OCI-LY3 (cell line): ENCODE results near the gene NUAK2.

Source experiments
- EZH2phosphoT487 ChIP-seq: fragments of 200-600 bp; shearing (Covaris generic); IDR thresholded peaks from 2 replicates; pipeline ENCODE4 v1.6.1; 2018; ENCODE audit warnings: antibody characterized with exemption, mixed run types, low read depth
- TF ChIP-seq, protein P1 (sequence below): fragments of 200-600, 300-600 bp; sonication (generic); IDR thresholded peaks from 2 replicates; pipeline ENCODE4 v1.5.1; 2014; ENCODE audit warnings: antibody characterized with exemption, low read length, low read depth

DNA sequence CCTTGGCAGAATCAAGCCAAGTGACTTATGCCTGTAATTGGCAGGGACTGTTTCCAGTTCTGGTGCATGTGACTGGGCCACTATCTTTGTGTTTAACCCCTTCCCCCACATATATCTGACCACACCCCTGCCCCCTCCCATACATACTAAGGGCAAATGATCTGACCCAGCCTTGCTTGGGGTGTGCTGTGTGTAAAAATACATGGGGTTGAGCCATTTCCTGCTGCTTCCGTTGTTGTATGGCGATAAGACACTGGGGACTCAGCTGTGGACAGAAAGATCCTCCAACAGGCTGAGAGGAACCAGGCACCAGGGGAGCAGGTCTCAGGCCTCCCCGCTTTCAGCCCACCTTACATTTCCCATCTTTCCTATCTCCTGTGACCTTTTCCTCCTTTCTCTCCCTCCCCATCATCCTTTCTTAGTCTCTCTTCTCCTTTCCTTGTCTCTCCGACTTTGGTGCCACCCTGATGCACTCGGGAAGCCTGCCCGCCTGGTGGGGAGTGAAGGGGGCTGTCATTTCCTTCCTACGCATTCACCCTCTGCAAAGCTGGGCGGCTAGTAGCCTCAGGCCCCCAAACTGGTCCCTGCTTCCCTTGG, 54.1 kb downstream of the NUAK2 start:
- TF ChIP-seq, protein P1, sequence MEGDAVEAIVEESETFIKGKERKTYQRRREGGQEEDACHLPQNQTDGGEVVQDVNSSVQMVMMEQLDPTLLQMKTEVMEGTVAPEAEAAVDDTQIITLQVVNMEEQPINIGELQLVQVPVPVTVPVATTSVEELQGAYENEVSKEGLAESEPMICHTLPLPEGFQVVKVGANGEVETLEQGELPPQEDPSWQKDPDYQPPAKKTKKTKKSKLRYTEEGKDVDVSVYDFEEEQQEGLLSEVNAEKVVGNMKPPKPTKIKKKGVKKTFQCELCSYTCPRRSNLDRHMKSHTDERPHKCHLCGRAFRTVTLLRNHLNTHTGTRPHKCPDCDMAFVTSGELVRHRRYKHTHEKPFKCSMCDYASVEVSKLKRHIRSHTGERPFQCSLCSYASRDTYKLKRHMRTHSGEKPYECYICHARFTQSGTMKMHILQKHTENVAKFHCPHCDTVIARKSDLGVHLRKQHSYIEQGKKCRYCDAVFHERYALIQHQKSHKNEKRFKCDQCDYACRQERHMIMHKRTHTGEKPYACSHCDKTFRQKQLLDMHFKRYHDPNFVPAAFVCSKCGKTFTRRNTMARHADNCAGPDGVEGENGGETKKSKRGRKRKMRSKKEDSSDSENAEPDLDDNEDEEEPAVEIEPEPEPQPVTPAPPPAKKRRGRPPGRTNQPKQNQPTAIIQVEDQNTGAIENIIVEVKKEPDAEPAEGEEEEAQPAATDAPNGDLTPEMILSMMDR = no peak
- no peak for TF ChIP-seq EZH2phosphoT487
